HepG2 (cell line): ENCODE measurements around the gene MAGT1. TPM values are rescaled to one million over a fixed set of nuclear protein-coding genes. Genes with fewer than 3 reads are reported as not detected.

Experiments used
- ESRRA ChIP-seq: sonication (generic); formaldehyde crosslinking; IDR thresholded peaks from 2 replicates; pipeline ENCODE4 v1.5.1; 2020; ENCODE audit warnings: mild to moderate bottlenecking, low read depth, missing genetic modification reagents
- HCFC1 ChIP-seq: fragments of 150-350 bp; IDR thresholded peaks from 2 replicates; pipeline ENCODE4 v1.6.1; 2014; ENCODE audit warnings: low read depth, low read length
- MAF1 ChIP-seq: sonication (generic); formaldehyde crosslinking; IDR thresholded peaks from 2 replicates; pipeline ENCODE4 v1.5.0; 2020; ENCODE audit warnings: missing genetic modification reagents, borderline replicate concordance
- MYC ChIP-seq: sonication (generic); formaldehyde crosslinking; IDR thresholded peaks from 2 replicates; pipeline ENCODE4 v1.9.0; 2021; ENCODE audit warnings: missing genetic modification reagents, borderline replicate concordance
- NR1H2 ChIP-seq: sonication (generic); formaldehyde crosslinking; IDR thresholded peaks from 2 replicates; pipeline ENCODE4 v1.8.1; 2022; ENCODE audit warnings: low read depth, missing genetic modification reagents, borderline replicate concordance
- PLRG1 ChIP-seq: fragments of 450-650 bp; conservative IDR thresholded peaks from 2 replicates; pipeline ENCODE4 v1.6.1; 2016
- POLR2AphosphoS5 ChIP-seq: IDR thresholded peaks from 2 replicates; pipeline ENCODE4 v1.6.1; 2012; ENCODE audit warnings: low read depth, low read length
- RAD51 ChIP-seq: fragments of 450-650 bp; IDR thresholded peaks from 2 replicates; pipeline ENCODE4 v1.6.1; 2016; ENCODE audit warnings: borderline replicate concordance
- SRSF9 ChIP-seq: fragments of 200-400 bp; formaldehyde crosslinking; IDR thresholded peaks from 2 replicates; pipeline ENCODE4 v1.6.1; 2018; ENCODE audit warnings: borderline replicate concordance, mild to moderate bottlenecking, low read depth, low read length; ENCODE audit not compliant: insufficient read depth, poor library complexity, severe bottlenecking
- U2AF1 ChIP-seq: fragments of 200-400 bp; formaldehyde crosslinking; optimal IDR thresholded peaks from 2 replicates; pipeline ENCODE3; 2017; ENCODE audit warnings: mild to moderate bottlenecking, low read depth, low read length
- ZBTB1 ChIP-seq: sonication (generic); formaldehyde crosslinking; IDR thresholded peaks from 2 replicates; pipeline ENCODE4 v1.4.0; 2020; ENCODE audit warnings: missing genetic modification reagents, borderline replicate concordance
- ZBTB21 ChIP-seq: sonication (generic); formaldehyde crosslinking; IDR thresholded peaks from 2 replicates; pipeline ENCODE4 v1.4.0; 2020; ENCODE audit warnings: missing genetic modification reagents
- ZNF232 ChIP-seq: sonication (generic); formaldehyde crosslinking; IDR thresholded peaks from 2 replicates; pipeline ENCODE4 v1.4.0; 2020; ENCODE audit warnings: missing genetic modification reagents, borderline replicate concordance
- ZNF337 ChIP-seq: sonication (generic); formaldehyde crosslinking; IDR thresholded peaks from 2 replicates; pipeline ENCODE4 v1.5.1; 2020; ENCODE audit warnings: missing genetic modification reagents, low read depth, mild to moderate bottlenecking, borderline replicate concordance
- ZNF549 ChIP-seq: sonication (generic); formaldehyde crosslinking; IDR thresholded peaks from 2 replicates; pipeline ENCODE4 v1.5.0; 2020; ENCODE audit warnings: missing genetic modification reagents
- ZNF614 ChIP-seq: IDR thresholded peaks from 2 replicates; pipeline ENCODE4 v1.6.1; 2018; ENCODE audit warnings: missing biosample characterization, missing genetic modification reagents, inconsistent platforms, borderline replicate concordance
- ZNF644 ChIP-seq: IDR thresholded peaks from 2 replicates; pipeline ENCODE4 v1.6.1; 2016; ENCODE audit warnings: low read depth
- polyA plus RNA-seq, 8 experiments: library from polyadenylated mRNA; depleted of rRNA in 3 of 8; stranded (reverse) in 7 of 8; unstranded in 1 of 8; fragments of >200 nt; fragmentation: Illumina TruSeq in 4 of 8; extraction: Trizol in 4 of 8; gene quantifications; 2 replicates each; pipeline versions ENCODE4 v1.2.1 to v1.2.3, GENCODE V29; 2011 to 2016; ENCODE audit warnings: low read depth in 4 of 8, missing spikeins in 1 of 8, mixed read lengths in 1 of 8; ENCODE audit not compliant: insufficient read depth in 1 of 8
- total RNA-seq, 5 experiments: library from RNA; depleted of rRNA; stranded (reverse); fragments of >200 nt; fragmentation: Illumina TruSeq; extraction: Trizol; gene quantifications; 2 replicates each; pipeline ENCODE4 v1.2.3, GENCODE V29; 2016; ENCODE audit warnings: low read depth in 1 of 5
- TF ChIP-seq, protein P1 (sequence below), 2 experiments: IDR thresholded peaks; 2 replicates each; pipeline ENCODE4 v1.6.1; 2011 to 2012; ENCODE audit warnings: low read length in 2 of 2, borderline replicate concordance in 1 of 2, low read depth in 1 of 2, mild to moderate bottlenecking in 1 of 2, moderate library complexity in 1 of 2
- TF ChIP-seq, protein P2 (sequence below): sonication (generic); formaldehyde crosslinking; IDR thresholded peaks from 2 replicates; pipeline ENCODE4 v1.4.0; 2020; ENCODE audit warnings: mild to moderate bottlenecking, low read depth, missing genetic modification reagents
- TF ChIP-seq, protein P3 (sequence below): sonication (generic); formaldehyde crosslinking; IDR thresholded peaks from 2 replicates; pipeline ENCODE4 v1.4.0; 2020; ENCODE audit warnings: mild to moderate bottlenecking, missing genetic modification reagents
- TF ChIP-seq, protein P4 (sequence below): sonication (generic); formaldehyde crosslinking; IDR thresholded peaks from 2 replicates; pipeline ENCODE4 v1.4.0; 2020; ENCODE audit warnings: missing genetic modification reagents, borderline replicate concordance

MAGT1 gene
- total and polyA plus RNA-seq, 2 of the 13 experiments (the other 11 are each of a cell fraction or from before 2014, with no cell fraction given), result 38.0 to 75.0 TPM

DNA sequence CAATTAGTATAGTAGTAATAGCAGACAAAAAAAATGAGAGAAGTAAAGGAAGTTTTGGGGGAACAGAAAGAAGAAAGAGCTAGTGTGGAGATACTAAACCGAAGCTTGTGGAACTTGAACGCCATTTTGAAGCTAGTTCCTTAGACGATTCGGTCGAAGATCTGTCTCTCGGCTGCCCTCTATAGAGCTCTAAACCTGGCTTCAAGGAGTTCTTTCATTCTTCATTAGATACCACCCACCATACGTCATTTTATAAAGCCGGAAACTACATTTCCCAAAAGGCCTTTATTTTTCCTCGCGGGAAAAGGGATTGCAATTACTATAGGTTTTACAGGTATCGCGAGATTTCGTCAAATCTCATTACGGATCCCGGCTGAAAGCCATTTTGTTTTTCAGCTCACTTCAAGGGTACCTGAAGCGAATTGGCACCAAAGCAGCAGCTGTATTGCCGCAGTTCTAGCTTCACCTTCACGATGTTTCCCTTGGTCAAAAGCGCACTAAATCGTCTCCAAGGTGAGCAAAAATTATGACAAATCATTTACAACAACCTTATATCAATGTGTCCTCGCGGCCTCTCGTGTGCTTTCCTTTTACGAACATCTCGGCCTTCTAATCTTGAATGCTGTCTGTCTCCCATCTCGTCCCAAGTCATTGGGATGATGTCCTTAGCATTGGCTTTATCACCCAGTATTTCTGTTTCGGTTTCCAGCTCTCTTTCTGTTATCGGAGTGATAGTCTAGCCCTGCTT is 4.0 kb upstream of the MAGT1 start, which contains the start of gene COX7B (continued):
- TF ChIP-seq, protein P1, sequence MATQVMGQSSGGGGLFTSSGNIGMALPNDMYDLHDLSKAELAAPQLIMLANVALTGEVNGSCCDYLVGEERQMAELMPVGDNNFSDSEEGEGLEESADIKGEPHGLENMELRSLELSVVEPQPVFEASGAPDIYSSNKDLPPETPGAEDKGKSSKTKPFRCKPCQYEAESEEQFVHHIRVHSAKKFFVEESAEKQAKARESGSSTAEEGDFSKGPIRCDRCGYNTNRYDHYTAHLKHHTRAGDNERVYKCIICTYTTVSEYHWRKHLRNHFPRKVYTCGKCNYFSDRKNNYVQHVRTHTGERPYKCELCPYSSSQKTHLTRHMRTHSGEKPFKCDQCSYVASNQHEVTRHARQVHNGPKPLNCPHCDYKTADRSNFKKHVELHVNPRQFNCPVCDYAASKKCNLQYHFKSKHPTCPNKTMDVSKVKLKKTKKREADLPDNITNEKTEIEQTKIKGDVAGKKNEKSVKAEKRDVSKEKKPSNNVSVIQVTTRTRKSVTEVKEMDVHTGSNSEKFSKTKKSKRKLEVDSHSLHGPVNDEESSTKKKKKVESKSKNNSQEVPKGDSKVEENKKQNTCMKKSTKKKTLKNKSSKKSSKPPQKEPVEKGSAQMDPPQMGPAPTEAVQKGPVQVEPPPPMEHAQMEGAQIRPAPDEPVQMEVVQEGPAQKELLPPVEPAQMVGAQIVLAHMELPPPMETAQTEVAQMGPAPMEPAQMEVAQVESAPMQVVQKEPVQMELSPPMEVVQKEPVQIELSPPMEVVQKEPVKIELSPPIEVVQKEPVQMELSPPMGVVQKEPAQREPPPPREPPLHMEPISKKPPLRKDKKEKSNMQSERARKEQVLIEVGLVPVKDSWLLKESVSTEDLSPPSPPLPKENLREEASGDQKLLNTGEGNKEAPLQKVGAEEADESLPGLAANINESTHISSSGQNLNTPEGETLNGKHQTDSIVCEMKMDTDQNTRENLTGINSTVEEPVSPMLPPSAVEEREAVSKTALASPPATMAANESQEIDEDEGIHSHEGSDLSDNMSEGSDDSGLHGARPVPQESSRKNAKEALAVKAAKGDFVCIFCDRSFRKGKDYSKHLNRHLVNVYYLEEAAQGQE (IDR thresholded peaks at IDR 0.05; ENCODE audit: borderline replicate concordance in 1 of 2, low read depth in 1 of 2, low read length in 2 of 2), result no peak; a peak in 1 of 4 replicates
- TF ChIP-seq ZNF644 (CRISPR knock-in tag) (no peak), MYC (CRISPR knock-in tag) (no peak), MAF1 (CRISPR knock-in tag) (no peak), ESRRA (CRISPR knock-in tag) (0 out of 2 replicates have a peak, but pooled peaks have one; percentile 28), RAD51 (no peak), SRSF9 (no peak), ZNF614 (no peak), U2AF1 (no peak), ZNF337 (CRISPR knock-in tag) (no peak), ZBTB1 (no peak), ZBTB21 (no peak), NR1H2 (CRISPR knock-in tag) (no peak), HCFC1 (peak; percentile 81), ZNF232 (CRISPR knock-in tag) (no peak), ZNF549 (CRISPR knock-in tag) (no peak), POLR2AphosphoS5 (peak; percentile 85), PLRG1 (no peak)
- TF ChIP-seq, protein P2, sequence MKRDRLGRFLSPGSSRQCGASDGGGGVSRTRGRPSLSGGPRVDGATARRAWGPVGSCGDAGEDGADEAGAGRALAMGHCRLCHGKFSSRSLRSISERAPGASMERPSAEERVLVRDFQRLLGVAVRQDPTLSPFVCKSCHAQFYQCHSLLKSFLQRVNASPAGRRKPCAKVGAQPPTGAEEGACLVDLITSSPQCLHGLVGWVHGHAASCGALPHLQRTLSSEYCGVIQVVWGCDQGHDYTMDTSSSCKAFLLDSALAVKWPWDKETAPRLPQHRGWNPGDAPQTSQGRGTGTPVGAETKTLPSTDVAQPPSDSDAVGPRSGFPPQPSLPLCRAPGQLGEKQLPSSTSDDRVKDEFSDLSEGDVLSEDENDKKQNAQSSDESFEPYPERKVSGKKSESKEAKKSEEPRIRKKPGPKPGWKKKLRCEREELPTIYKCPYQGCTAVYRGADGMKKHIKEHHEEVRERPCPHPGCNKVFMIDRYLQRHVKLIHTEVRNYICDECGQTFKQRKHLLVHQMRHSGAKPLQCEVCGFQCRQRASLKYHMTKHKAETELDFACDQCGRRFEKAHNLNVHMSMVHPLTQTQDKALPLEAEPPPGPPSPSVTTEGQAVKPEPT (CRISPR knock-in tag), result no peak
- TF ChIP-seq, protein P3, sequence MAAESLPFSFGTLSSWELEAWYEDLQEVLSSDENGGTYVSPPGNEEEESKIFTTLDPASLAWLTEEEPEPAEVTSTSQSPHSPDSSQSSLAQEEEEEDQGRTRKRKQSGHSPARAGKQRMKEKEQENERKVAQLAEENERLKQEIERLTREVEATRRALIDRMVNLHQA, result no peak
- TF ChIP-seq, protein P4, sequence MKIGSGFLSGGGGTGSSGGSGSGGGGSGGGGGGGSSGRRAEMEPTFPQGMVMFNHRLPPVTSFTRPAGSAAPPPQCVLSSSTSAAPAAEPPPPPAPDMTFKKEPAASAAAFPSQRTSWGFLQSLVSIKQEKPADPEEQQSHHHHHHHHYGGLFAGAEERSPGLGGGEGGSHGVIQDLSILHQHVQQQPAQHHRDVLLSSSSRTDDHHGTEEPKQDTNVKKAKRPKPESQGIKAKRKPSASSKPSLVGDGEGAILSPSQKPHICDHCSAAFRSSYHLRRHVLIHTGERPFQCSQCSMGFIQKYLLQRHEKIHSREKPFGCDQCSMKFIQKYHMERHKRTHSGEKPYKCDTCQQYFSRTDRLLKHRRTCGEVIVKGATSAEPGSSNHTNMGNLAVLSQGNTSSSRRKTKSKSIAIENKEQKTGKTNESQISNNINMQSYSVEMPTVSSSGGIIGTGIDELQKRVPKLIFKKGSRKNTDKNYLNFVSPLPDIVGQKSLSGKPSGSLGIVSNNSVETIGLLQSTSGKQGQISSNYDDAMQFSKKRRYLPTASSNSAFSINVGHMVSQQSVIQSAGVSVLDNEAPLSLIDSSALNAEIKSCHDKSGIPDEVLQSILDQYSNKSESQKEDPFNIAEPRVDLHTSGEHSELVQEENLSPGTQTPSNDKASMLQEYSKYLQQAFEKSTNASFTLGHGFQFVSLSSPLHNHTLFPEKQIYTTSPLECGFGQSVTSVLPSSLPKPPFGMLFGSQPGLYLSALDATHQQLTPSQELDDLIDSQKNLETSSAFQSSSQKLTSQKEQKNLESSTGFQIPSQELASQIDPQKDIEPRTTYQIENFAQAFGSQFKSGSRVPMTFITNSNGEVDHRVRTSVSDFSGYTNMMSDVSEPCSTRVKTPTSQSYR, result no peak
